ENCODE measurements around the gene EVI5L.
A peak's percentile ranks its signal among the peaks of the same experiment; 100 is the strongest.
"Not testable (repeated sequence)": the region's sequence is repeated elsewhere in the genome, so short reads cannot be mapped to it uniquely, and the experiment has no call there.

EVI5L gene

DNA sequence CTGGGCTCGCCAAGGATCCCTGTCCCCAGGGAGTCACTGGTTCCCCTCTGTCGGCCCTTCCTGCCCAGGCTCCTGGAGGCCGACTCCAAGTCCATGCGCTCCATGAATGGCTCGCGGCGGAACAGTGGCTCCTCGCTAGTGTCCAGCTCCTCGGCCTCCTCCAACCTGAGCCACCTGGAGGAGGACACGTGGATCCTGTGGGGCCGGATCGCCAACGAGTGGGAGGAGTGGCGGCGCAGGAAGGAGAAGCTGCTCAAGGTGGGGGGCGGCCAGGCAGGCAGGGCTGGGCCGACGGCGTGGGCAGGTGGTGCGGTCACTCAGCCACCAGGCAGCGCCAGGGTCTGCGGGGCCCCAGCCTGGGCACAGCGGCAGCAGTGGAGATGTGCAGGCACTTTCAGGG lies 17.6 kb downstream of the EVI5L start:
- DNase-seq = no peak

DNA sequence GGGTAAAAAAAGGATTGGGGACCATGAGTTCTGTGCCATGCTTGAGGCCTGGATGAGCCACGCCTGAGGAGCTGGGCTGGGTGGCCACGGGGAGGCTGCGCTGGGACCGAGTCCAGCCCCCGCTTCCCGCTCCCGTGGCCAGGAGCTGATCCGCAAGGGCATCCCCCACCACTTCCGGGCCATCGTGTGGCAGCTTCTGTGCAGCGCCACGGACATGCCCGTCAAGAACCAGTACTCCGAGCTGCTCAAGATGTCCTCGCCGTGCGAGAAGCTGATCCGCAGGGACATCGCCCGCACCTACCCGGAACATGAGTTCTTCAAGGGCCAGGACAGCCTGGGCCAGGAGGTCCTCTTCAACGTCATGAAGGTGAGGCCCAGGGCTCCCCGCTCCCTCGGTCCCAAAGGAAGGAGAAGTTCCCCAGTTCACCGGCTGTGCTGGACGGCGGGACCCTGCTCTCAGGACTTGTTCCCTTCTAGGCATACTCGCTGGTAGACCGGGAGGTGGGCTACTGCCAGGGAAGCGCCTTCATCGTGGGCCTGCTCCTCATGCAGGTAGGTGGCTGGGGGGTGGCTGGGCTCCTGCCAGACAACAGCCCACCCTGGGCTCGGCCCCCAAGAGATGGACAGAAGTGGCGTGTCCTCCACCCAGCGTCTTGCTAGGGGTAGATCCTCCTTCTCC lies 18.9 kb downstream of the EVI5L start:
- no peak for DNase-seq

DNA sequence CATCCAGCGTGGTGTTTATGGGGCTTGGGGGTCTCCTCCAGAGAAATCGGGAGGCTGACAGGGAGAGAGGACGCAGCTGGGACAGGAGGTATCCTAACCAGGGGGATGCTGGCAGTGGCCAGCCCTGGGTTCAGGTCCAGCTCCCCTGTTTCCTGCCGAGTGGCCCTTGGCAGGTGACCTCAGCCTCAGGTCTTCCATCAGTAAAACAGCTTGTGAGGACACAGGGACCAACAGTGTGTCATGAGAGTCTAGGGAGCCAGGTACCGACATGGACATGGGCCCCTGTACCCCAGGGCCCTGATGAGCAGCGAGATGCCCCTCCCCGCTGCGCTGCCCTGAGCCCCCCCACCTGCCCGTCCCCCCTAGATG lies 19.6 kb downstream of the EVI5L start:
- DNase-seq = no peak

DNA sequence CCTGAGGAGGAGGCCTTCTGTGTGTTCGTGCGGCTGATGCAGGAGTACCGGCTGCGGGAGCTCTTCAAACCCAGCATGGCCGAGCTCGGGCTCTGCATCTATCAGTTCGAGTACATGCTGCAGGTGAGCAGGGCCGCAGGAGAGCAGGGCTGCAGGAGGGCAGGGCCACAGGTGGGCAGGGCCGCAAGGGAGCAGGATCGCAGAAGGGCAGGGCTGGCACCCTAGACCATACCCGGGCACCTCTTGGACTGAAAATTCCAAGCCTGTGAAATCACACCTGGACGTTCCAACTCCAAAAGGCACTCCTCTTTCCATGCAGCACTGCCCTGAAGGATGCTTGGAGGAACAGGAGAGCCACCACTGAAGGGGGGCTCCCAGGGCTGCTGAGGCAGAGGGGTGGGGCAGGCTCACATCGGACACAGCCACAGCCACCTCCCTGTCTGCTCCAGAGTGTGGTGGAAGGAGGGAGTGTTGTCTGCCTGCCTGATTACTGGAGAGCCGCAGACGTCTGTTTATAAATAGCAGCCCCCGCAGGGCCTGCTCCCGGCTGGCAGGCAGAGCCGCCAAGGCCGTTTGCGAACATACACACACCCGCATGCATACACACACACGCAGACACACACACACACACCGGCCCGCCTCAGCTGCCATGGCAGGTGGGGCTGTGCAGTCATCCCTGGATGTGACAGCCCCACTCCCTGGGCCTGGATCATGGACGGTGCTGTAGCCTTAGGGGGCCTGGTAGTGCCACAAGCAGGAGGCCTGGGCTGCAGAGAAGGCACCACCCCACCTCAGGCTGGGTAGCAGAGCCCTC lies 20.2 kb downstream of the EVI5L start:
- DNase-seq = no peak

DNA sequence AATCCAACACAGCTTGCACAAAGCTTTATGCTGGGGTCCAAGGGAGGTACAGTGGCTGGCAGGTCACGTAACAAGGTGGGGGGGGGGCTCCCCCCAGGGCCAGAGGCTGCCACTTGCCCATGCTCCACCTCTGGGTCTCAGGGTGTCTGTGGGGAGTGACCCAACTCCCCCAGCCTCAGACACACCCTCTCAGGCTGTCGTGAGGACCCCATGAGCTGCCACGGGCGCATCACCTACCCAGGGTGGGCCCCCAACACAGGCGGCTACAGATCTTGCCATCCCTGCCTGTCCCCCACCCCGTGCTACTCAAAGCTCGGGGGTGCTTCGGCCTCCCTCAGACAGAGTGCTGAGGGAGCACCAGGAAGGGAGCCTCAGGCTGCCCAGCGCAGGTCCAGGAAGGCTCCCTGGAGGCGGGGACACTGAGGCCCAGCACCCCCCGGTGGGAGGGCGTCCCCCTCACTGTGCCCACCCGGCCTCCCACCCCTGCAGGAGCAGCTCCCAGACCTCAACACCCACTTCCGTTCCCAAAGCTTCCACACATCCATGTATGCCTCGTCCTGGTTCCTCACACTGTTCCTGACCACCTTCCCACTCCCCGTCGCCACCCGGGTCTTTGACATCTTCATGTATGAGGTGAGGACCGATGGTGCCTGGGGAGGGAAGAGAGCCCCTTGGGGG lies 21.1 kb downstream of the EVI5L start:
- DNase-seq = no peak

DNA sequence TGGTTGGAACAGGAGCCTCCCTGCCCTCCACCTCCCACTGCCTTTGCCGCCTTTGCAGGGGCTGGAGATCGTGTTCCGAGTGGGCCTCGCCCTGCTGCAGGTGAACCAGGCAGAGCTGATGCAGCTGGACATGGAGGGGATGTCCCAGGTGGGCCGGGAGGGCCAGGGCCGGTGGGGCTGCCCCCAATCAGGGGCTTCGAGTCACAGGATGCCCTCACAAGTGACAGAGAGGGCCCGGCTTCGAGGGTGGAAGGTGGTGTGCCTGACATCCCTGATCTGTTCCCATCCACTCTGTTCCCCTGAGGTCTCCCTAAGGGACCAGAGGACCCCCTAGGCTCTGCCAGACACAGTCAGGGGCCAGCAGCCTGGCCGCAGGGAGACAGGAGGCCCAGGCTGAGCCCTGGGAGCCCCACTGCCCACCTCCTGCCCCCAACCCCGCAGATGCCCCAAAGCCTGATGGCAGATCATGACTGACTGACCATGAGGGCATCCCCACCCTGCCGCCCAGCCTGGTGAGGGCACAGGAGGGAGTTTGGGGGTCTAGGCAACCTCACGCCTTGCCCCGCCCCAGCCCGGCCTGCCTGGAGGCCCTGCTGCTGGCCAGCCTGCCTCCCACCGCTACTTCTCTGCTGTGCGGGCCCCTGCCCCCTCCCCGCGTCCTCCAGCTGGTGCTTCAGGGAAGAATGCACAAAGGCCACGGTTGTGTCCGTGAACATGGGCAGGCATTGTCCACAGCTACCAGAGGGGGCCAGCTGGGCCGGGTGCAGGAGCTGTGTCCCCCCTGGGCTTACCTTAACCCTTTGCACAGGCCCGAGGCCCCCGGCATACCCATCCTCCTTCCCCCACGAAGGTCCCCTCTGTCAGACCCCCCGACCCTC lies 21.8 kb downstream of the EVI5L start:
- DNase-seq = no peak

DNA sequence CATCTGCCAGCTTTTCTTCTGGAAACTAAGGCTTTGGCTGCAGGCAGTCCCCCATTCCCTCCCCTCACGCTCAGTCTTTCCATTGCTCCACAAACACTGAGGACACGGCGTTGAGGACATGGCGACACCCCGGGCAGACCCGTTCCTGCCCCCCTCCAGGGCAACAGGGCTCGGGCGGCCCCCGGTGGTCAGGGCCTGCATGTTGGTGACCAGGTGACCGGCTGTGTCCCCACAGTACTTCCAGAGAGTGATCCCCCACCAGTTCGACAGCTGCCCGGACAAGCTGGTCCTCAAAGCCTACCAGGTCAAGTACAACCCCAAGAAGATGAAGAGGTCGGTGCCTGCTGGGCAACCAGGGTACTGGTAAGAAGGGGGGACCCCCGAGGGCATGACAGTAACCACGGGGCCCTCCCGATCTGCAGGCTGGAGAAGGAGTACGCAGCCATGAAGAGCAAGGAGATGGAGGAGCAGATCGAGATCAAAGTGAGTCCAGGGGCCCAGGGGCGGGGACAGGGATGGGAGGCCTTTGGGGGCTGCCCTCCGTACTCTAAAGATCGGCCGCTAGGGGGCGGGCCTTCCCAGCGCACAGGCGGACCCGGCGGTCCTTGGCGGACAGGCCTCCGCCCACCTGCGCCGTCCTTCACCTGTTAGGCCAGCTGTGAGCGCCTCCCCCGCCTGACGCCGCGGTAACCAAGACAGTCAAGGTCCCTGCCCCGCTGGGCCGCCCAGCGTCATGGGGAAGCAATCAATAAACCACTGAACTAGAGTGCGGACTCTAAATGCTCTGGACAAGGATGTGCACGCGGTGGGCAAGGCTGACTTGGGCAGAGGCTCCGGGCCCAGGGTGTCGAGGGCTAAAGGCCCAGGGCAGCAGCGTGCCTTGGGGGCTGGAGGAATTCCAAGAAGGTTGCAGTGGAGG lies 23.1 kb downstream of the EVI5L start:
- DNase-seq = peak; percentile 61 to 89

DNA sequence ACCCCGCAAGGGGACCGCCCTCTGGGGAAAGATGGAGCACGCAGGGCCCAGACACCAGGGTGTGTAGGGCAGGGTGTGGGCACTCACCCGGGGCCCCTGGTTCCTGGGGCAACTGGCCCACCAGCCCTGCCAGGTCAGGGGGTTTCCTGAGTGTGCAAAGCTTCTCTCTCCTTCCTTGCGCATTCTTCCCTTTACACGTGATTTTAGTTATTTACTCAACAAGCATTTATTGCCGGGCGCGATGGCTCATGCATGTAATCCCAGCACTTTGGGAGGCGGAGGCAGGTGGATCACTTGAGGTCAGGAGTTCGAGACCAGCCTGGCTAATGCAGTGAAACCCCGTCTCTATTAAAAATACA lies 23.7 kb downstream of the EVI5L start:
- DNase-seq = no peak

DNA sequence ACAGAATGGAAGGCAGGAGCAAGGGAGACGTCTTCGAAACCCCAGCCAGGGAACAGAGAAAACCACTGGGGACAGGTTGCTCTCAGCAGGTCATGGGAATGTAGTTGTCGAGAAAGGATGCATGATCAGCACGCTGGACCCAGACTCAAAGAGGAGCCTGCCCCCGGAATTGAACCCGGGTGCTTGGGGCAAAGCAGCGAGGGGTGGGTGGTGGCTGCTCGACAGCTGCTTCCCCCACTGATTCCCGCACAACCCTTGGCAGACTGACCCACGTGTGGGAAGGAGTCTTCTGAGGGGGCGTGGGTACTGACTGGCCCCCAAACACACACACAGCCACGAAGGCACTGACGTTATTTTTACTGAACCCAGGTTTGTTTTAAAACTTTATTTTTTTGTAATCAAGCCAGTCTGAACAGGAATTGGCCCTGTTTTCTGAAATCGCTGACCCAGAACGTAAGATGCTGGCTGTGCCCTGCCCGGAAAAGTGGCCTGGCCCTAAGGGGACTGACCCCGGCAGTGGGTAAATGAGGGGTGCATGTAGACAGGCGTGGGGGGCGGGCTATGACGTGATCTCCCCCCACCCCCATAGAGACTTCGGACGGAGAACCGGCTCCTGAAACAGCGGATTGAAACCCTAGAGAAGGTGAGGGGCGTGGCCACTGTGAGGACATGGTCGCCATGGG lies 25.5 kb downstream of the EVI5L start:
- DNase-seq = no peak

DNA sequence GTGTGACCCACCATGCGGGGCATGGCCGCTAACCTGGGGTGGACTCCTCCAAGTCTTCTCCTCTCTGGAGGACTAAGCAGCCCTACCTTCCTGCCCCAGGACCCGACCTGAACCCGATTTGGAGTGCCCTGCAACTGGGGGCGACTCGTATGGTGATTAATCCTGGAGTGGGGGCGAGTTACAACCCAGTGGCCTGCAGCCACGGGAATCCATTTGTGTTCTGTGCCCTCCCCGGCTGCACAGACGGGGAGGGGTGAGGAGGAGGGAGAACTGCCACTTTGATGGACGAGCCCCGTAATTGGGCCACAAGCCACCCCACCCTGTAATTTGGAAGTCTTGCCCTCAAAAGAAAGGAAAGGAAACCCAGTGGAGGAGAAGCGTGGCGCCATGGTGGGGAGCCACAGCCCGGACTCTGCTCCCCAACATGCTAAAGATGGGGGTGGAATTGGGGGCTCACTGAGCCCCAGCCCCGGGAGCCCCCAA lies 26.1 kb downstream of the EVI5L start:
- DNase-seq = no peak

DNA sequence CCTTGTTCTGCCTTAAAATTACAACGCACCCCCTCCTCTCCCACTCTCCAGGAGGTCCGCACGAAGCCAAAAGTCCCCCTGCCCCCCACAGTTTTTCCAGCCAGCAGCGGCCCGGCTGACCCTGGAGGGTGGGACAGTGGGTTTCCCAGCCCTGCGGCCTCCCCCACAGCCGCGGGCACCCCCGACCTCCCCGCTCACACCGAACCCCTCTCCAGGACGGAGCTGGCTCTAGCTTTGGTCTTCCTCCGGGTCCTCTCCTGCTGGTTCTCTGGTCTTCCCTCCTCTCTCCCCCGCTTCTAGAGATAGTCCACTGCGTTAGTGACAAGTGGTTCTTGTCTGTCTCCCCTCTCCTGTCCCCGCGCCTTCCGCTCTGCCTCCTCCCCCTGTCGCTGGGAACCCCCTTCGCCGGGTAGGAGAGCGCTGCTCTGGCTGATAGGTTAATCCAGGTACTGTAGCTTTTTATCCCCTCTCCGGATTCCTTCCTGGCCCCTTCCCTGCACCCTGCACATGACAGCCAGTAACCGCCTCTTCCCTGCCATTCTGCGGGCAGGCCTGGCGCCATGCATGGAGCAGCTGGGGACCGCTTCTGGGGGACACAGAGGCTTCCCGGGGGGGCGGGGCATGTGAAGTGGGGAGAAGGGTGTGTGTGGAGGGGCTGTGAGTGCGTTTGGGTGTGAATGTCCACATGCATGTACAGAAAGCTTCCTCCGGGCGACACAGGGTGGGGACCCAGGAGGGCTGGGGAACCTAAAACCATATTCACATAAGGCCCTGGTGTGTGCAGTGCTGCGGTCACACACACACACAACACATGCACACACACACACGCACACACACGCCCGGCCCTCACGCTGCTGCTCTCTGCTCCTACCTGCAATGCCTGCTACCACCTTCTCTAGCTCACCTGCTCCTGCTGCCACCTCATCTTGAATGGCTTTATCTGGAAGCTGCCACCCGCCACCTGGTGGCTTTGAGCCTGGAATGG lies 27.0 kb downstream of the EVI5L start:
- no peak for DNase-seq

DNA sequence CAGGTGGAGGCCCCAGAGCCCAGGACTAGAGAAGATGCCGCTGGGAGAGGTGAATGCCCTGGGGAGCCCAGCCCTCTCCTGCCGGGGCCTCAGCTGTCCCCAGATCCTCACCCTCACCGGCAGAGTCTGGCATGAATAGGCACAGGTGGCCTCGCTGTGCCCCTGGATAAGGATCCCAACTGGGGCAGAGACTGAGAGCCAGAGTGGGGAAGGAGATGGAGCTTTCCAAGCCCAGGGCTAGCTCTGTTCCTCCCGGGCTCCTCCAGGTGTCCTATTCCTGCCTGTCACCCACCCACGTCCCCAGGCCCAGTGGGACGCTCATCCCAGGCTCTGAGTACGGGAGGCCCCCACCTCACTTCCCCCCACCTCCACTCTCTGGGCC lies 27.7 kb downstream of the EVI5L start:
- DNase-seq = peak in 1 of 2 experiments; percentile 38

DNA sequence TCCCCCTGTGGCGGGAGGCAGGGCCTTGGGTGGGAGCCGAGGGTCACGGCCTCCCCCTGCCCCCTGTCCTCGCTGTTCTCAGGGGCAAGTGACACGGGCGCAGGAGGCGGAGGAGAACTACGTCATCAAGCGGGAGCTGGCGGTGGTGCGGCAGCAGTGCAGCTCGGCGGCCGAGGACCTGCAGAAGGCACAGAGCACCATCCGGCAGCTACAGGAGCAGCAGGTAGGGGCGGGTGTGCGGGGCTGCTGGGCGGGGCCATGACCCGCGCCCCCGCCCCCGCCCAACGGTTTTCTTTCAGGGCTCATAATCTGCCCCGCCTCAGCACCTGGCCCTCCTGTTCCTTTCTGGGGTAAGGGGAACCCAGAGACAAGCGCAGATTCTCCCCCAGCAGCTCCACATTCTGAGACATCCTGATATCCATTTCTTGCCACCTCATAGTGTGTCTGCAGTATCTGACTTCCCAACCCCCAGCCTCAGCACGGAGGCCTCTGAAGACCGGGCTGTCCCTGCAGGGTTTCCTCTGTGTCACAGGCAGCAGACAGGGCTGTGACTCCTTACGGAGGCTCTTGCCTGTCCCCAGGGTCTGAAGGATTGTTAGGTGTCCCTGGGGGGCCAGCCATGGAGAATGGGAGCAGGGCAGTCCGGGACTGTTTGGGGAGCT lies 28.2 kb downstream of the EVI5L start:
- DNase-seq = peak in 1 of 2 experiments; percentile 73

DNA sequence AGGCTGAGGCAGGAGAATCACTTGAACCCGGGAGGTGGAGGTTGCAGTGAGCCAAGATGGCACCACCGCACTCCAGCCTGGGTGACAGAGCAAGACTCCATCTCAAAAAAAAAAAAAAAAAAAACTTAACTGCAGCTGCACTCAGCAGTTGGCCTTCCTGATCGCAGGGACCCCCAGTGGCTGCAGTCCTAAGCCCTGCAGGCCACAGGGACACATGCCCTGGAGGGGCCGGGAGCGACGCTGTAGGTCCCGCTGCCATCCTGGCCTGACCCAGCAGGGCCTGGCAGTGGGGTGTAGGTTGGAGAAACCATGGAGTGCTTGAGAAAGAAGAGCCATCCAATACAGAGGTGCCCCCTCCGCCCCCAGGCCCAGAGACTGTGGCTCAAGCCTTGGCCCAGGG lies 29.1 kb downstream of the EVI5L start:
- DNase-seq = not testable (repeated sequence)

DNA sequence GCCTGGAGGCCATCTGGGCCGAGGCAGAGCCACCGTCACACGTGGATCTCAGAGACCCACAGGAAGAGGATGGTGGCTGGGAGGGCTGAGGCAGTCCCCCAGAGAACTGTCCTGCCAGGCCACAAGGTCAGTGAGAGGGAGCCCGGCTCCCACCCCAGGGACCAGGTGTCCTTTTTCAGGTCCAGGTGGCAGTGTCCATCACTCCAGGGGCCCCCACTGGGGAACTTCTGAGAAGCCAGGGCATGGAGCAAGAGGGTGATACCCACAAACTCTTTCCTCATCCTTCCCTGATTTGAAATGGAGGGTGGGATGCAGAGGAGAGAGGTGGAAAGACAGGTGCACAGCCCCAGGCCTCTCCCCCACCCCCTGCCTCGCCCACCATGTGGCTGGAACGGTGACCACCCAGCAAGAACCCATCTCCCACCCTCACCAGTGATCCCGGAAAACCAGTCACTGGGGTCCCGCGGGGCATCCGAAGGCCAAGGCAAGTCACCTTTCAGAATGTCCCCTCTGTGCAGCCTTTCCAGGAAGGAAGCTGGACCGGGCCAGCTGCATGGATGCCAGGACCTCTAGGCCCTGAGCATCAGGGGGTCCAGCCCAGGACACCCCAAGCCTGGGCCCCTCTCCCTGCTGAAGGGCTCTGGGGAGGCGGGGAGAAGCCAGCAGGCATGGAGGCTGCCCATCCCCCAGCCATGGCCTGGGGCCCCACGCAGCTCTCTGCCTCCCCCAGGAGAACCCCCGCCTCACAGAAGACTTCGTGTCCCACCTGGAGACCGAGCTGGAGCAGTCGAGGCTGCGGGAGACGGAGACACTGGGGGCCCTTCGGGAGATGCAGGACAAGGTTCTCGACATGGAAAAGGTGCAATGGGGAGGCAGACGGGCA lies 30.1 kb downstream of the EVI5L start:
- DNase-seq = no peak

DNA sequence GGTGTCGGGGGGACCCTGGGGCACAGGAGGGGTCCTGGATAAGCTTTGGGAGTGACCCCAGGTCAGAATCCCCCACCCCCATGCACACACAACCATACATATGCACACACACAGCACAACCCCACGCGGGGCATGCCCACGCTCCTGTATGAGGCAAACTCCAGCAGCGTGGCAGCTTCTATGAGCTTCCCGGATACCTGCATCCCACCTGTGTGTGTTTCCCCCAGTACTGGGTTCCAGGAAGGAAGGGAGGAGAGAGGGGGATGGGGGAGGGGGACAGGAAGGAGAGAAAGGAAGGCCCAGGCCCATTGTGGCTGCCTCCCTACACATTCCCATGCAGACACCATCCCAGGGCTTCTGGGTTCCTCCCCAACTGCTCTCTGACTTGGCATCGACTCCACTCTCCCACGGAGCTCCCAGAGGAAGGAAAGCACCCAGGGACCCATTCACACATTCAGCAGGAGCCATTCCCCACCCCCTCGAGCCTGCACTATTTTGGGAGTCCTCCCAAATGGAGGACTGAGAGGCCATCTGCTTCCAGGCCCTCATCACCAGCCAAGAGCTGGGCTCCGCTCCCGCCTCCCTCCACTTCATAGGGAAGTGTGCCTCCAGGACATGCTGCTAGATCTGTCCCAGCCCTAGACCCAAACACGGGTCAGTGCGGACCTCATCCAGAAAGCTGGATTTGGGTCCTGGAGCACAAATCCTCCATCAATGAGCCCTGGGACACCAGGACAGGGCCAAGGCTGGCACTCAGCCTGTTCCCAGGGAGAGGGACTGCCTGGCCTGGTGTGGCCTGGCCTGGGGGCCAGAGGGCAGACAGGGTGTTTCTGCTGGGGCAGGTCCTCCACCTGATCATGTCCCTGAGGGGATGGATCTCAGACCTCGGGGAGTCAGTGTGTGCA lies 30.9 kb downstream of the EVI5L start:
- DNase-seq = no peak

Data from NCI-H526 (cell line).